Central memory CD8-positive, alpha-beta T cell (primary cell): ENCODE measurements around the gene AK4.

ENCODE experiments used
- ATAC-seq: fragments of 150-1000 bp; cut with Tn5 transposase; replicated peaks from 2 replicates; pipeline ENCODE4 v1.10.0; 2022; ENCODE audit warnings: mild to moderate bottlenecking, moderate FRiP score, moderate number of reproducible peaks; ENCODE audit not compliant: poor library complexity, severe bottlenecking; ENCODE audit errors: extremely low read depth
- DNase-seq, 2 donors: peaks; one replicate each; pipeline ENCODE4 v3.0.0; 2021; ENCODE audit warnings: low spot score in 2 of 2
- H3K27ac Mint-ChIP-seq: one replicate; pipeline ENCODE4 v1.8.0; 2022; ENCODE audit warnings: low read depth, mild to moderate bottlenecking, moderate library complexity, mixed read lengths
- H3K27me3 Mint-ChIP-seq: one replicate; pipeline ENCODE4 v1.8.0; 2022; ENCODE audit warnings: mixed read lengths
- H3K36me3 Mint-ChIP-seq: one replicate; pipeline ENCODE4 v1.8.0; 2022; ENCODE audit warnings: mild to moderate bottlenecking, moderate library complexity, mixed read lengths; ENCODE audit not compliant: insufficient read depth
- H3K4me1 Mint-ChIP-seq: one replicate; pipeline ENCODE4 v1.8.0; 2022; ENCODE audit warnings: mixed read lengths
- H3K4me3 Mint-ChIP-seq: one replicate; pipeline ENCODE4 v1.8.0; 2022; ENCODE audit warnings: mild to moderate bottlenecking, moderate library complexity, mixed read lengths
- H3K9me3 Mint-ChIP-seq: one replicate; pipeline ENCODE4 v1.8.0; 2022; ENCODE audit warnings: mixed read lengths

Gene AK4

DNA sequence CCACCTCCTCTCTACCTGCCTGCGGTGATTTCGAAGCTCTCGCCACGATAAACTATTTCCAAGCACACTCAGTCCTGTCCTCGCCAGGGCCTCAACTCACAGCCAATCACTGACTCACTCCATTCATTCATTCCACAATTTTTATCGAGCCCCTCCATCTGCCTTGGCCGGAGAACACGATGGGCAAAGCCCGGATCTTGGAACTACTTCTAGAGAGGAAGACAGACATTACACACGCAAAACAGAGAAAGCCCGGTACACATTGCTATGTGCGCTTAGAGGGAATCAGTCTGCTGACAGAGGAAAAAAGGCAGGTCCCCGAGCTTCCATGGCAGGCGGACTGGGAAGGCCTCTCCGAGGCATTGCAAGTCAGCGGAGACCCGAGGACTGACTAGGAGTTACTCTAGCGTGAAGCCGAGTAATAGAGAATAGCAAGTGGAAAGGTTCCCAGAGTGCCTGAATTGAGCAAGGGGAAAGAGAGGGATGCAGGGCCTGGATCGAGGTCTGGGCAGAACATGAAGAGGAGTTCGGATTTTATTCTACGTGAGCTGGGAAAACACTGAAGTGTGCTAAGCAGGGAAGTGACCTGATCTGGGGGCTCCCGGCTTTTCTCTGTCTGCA is 107.1 kb downstream of the AK4 start:
- ATAC-seq, result no peak
- H3K27me3 Mint-ChIP-seq, result no peaks in the 10 kb centered on the region
- H3K9me3 Mint-ChIP-seq, result no peaks in the 10 kb centered on the region
- H3K4me1 Mint-ChIP-seq, result peaks cover 18% of the 10 kb centered on the region
- H3K36me3 Mint-ChIP-seq, result peaks cover 7% of the 10 kb centered on the region
- H3K4me3 Mint-ChIP-seq, result peak overlapping the region; percentile 84
- peak overlapping the region; percentile 64 for H3K27ac Mint-ChIP-seq
- DNase-seq, result no peak

DNA sequence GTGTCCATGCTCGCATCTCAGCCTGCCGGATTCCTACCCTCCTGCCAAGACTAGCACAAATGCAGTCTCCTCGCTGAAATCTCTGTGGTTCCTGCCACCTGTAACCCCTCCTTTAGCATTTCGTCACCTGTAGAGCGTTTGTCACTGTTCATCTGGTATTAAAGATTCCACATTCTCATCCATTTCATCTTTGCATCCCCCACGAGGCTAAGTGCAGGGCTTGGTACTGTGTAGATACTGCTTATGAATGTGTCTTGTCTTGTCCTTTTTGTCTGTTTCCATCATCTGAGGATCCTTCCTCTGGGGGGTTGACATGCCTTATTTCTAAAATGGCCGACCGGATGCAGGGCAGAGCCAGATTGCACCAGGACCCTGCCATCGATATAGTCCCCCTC is 107.7 kb downstream of the AK4 start:
- peaks cover 18% of the 10 kb centered on the region for H3K4me1 Mint-ChIP-seq
- peak overlapping the region; percentile 84 for H3K4me3 Mint-ChIP-seq
- DNase-seq (no peak), ATAC-seq (no peak)
- peaks cover 7% of the 10 kb centered on the region for H3K36me3 Mint-ChIP-seq
- no peak overlapping the region for H3K27ac Mint-ChIP-seq
- H3K9me3 Mint-ChIP-seq, result no peaks in the 10 kb centered on the region
- no peaks in the 10 kb centered on the region for H3K27me3 Mint-ChIP-seq

DNA sequence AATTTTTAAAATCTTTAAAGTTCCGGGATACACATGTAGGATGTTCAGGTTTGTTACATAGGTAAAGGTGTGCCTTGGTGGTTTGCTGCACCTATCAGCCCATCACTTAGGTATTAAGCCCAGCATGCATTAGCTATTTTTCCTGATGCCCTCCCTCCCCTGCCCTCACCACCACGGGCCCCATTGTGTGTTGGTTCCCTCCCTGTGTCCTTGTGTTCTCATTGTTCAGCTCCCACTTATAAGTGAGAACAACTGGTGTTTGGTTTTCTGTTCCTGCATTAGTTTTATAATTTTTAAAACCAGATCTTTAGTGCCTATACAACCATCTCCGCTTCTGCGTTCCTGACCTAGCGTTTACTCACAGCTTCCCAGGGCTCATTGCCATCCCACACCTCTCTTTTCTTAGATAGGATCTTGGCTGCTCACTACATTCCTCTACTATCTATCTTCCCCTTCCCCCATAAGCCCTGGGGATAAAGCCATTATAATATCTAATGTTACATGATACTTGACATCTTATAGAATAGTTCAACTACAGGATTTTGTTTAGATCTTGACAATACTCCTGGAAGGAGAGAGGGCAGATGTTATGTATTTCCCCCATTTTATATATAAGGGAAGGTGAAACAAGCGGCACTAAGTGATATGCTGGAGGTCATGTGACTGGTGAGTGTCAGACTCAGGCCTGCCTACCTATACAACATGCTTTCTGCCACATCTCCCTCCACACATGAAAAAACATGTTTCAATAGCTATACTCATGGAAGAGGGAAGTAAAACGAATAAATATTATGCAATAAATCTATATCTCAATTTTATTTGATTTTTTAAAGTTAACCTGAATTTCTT is 109.1 kb downstream of the AK4 start:
- peaks cover 18% of the 10 kb centered on the region for H3K4me1 Mint-ChIP-seq
- DNase-seq (no peak), ATAC-seq (no peak)
- no peak overlapping the region for H3K27ac Mint-ChIP-seq
- no peak overlapping the region for H3K4me3 Mint-ChIP-seq
- H3K36me3 Mint-ChIP-seq, result peaks cover 7% of the 10 kb centered on the region
- no peaks in the 10 kb centered on the region for H3K9me3 Mint-ChIP-seq
- no peaks in the 10 kb centered on the region for H3K27me3 Mint-ChIP-seq

DNA sequence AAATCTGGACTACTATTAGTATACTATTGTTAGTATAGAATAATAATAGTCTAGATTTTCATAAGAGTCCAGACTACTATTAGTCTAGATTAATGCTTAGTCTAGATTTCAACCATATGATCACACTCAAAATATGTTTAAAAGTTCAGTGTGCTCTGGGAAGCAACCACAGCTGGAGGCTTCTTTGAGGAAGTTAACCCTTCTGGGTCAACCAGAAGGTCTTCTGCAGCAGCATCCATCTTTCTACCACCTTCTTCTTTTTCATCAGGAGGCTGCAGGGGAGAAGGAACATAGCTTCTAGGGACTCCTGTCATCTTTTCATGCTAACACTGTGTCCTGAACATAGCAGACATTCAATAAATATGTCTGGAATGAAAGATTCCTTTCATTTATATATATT is 110.1 kb downstream of the AK4 start:
- peaks cover 18% of the 10 kb centered on the region for H3K4me1 Mint-ChIP-seq
- H3K27me3 Mint-ChIP-seq, result no peaks in the 10 kb centered on the region
- DNase-seq (no peak), ATAC-seq (no peak)
- peaks cover 7% of the 10 kb centered on the region for H3K36me3 Mint-ChIP-seq
- no peaks in the 10 kb centered on the region for H3K9me3 Mint-ChIP-seq
- H3K4me3 Mint-ChIP-seq, result no peak overlapping the region
- no peak overlapping the region for H3K27ac Mint-ChIP-seq

DNA sequence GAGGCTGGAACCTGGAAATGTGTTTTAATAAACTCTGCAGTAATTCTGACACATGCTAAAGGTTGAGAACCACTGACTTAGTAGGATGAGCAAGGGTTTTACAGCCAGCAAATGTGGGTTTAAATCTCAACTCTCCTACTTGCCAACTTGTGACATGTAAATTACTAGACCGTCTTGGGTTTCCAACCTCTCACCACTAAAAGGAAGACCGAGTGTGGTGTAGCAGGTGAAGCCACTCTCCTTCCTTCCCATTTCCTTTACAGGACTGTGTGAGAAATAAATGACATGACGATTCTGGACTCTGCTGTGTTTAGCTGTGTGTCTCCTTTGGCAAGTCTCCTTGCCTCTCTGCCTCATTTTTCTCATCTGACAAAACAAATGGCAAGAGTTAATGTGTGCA is 111.8 kb downstream of the AK4 start:
- ATAC-seq (no peak), DNase-seq (no peak)
- peaks cover 15% of the 10 kb centered on the region for H3K4me1 Mint-ChIP-seq
- H3K9me3 Mint-ChIP-seq, result no peaks in the 10 kb centered on the region
- H3K36me3 Mint-ChIP-seq, result peaks cover 3% of the 10 kb centered on the region
- no peak overlapping the region for H3K27ac Mint-ChIP-seq
- no peak overlapping the region for H3K4me3 Mint-ChIP-seq
- no peaks in the 10 kb centered on the region for H3K27me3 Mint-ChIP-seq

DNA sequence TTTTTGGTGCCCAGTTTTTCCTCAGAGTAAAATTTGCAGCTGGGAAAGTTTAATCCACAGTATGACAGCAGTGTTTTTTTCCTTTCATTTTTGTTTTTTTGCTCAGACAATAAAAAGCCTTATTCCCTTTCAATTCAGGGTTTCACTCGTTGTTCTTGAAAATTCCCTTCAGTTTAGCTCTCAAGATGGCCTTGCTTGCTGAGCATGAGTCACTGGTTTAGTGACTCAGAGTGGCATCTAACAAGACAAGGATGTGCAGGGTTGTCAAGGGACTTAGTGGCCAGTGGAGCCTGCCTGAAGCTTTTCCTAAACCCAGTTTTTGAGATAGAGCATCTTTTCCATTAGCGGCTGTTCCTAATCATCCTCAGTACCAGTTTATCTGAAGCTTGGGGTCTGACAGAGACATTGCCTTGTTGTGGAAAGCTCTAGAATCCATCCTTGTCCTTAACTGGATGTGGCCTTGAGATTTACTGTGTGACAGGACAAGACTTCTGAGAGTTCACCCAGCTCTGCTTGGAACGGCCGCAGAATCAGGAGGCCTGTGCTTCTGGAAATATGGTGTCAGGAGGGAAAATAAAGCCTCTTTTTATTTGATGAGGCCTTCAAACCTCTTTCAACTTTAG is 113.0 kb downstream of the AK4 start:
- Mint-ChIP-seq H3K27ac (no peak overlapping the region), H3K36me3 (no peaks in the 10 kb centered on the region), H3K27me3 (no peaks in the 10 kb centered on the region), H3K4me3 (no peak overlapping the region), H3K9me3 (no peaks in the 10 kb centered on the region), H3K4me1 (peaks cover 7% of the 10 kb centered on the region)
- ATAC-seq (no peak), DNase-seq (no peak)

DNA sequence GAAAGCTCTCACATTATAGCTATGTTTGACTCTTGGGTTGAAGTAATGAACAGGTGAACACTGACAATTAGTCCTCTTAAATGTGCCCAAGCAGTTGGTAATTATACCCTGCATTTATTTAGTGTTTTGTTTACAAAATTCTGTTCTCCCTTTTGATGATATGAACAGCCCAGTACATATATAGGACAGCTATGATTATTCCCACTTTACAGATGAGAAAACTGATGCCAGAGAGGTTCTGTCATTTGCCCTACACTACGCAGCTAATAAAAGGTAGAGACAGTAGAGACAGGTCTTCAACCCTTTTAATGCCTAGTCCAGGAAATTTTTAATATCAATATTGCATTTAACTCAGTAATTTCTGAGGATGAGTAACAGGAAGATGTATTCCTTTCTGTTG is 115.3 kb downstream of the AK4 start:
- no peak overlapping the region for H3K4me3 Mint-ChIP-seq
- peaks cover 13% of the 10 kb centered on the region for H3K4me1 Mint-ChIP-seq
- DNase-seq (no peak), ATAC-seq (no peak)
- H3K36me3 Mint-ChIP-seq, result no peaks in the 10 kb centered on the region
- no peaks in the 10 kb centered on the region for H3K27me3 Mint-ChIP-seq
- H3K9me3 Mint-ChIP-seq, result no peaks in the 10 kb centered on the region
- H3K27ac Mint-ChIP-seq, result no peak overlapping the region

DNA sequence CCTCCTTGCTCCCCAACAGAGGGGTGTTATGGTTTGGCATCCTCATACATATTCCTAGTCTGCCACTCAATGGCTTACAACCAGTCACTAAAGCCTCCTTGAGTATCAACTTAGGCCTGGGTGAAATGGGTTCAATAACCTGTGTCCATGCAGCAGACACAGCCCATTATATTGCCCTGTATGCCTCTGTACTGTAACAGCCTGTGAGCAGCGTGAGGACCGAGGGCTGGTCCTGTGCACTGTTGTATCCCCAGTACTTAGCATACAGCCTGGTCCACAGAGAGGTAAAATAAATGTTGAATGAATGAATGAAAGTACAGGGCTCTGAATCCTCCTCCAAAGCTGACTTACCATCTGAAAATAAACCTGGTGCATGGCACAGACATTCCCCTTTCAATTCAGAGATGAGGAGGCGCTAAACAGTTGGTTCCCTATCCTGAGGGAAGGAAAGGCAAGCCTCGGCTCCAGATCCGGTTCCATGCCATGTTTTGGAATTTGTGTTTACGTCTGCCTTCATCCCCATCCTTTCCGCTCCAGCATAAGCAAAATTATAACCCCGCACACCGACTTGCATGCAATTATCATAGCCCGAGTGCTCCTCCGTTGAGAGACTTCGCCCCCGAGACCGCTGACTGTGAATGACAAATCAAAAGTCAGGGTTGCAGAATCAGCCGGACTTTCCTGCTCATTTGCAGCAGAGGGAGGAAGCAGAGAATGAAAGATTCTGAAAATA is 116.4 kb downstream of the AK4 start:
- Mint-ChIP-seq H3K9me3 (no peaks in the 10 kb centered on the region), H3K27ac (no peak overlapping the region), H3K27me3 (no peaks in the 10 kb centered on the region), H3K36me3 (no peaks in the 10 kb centered on the region), H3K4me3 (peak overlapping the region; percentile 16), H3K4me1 (peaks cover 13% of the 10 kb centered on the region)
- no peak for ATAC-seq
- DNase-seq, result no peak

DNA sequence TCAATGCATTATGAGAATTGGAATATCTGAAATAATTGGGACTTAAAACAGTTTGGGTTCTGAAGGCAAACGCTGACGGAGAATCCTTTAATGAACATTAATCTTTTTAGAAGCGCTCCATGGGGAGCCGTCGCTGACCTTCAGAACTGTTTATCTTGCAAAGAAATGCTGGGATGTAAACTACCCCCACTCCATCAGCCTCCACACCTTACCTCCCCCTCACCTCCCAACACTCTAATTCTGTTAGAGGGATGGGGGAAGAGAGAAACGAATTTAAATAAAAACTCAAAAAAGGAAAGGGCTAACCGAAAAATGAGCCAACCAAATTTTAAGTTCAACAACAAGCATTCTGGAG is 117.3 kb downstream of the AK4 start:
- no peak for DNase-seq
- peaks cover 13% of the 10 kb centered on the region for H3K4me1 Mint-ChIP-seq
- ATAC-seq, result no peak
- H3K4me3 Mint-ChIP-seq, result peak overlapping the region; percentile 79
- H3K27me3 Mint-ChIP-seq, result no peaks in the 10 kb centered on the region
- no peaks in the 10 kb centered on the region for H3K9me3 Mint-ChIP-seq
- H3K27ac Mint-ChIP-seq, result peak overlapping the region; percentile 46
- H3K36me3 Mint-ChIP-seq, result no peaks in the 10 kb centered on the region

DNA sequence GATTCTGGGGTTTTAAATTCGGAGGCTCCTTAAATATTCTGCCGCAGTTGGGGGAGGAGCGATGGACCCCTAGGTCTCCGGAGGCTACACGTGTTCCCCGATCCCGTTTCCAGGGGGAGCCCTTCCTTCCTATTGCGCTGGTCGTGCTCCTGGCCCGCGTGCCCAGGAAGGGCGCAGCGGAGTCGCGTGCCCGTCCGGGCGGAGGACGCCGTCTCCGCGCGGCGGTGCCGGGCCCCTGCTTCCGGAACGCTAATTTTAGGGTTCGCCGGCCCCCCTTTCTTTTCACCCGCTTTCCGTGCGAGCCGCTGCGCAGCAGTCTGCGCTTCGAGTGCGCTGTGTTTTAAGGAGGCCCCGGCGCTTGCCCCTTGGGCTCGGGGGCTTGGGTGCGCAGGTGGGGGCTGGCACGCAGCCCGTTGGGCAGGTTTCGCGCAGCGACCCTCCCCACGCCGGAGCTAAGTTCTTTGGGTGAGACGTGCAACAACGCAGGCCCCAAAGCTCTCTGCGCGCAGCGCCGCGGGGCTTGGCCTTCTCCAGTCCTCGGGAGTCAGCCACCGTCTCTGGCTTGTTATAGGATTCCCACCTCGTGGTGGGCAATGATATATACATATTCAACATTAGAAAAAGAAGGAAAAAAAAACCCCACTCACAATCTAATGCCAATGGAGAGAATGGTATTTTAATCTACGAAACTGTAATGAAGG is 117.8 kb downstream of the AK4 start:
- DNase-seq, result peak; percentile 27 to 38
- peak; percentile 78 for ATAC-seq
- Mint-ChIP-seq H3K36me3 (no peaks in the 10 kb centered on the region), H3K27me3 (no peaks in the 10 kb centered on the region), H3K4me1 (peaks cover 13% of the 10 kb centered on the region), H3K9me3 (no peaks in the 10 kb centered on the region), H3K27ac (peak overlapping the region; percentile 46), H3K4me3 (peak overlapping the region; percentile 79)

DNA sequence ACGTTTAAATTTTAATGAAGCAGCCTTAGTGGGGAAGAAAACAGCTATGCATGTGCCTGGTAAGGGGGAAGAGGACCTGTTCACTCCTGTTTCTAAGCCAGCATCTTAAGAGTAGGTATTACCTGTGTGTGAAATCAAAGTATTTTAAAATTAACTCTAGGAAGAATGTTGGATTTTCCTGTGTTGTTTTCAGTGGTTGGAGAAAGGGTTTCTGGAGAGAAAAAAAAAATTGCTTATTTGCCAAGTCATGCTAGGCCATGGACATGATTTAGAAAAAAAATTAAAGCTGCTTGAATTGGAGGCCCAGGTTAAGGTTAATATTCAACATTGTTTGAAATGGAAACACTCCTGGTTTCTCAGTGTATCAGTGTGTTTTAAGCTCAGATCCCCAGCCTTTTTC is 118.5 kb downstream of the AK4 start:
- H3K36me3 Mint-ChIP-seq, result no peaks in the 10 kb centered on the region
- peak overlapping the region; percentile 79 for H3K4me3 Mint-ChIP-seq
- no peaks in the 10 kb centered on the region for H3K9me3 Mint-ChIP-seq
- no peak for DNase-seq
- no peaks in the 10 kb centered on the region for H3K27me3 Mint-ChIP-seq
- ATAC-seq, result no peak
- H3K4me1 Mint-ChIP-seq, result peaks cover 13% of the 10 kb centered on the region
- H3K27ac Mint-ChIP-seq, result peak overlapping the region; percentile 46

DNA sequence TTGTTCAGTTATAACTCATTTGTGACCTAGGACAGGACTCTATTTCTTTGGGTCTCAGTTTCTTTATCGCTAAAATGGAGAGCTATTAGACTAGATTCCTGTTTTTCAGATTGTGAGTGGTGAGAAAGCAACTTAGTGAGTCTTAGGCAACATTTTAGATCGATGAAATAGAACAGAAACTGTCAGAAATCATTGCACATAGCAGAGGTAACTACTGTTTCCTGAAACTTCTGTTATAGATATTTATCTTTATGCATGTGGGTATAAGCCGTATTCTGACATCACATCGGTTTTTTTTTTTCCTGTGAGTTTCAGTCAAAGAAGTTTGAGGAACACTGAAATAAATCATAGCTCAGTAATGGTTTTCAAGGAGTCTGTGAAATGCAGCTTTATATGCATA is 119.3 kb downstream of the AK4 start:
- H3K36me3 Mint-ChIP-seq, result no peaks in the 10 kb centered on the region
- H3K9me3 Mint-ChIP-seq, result no peaks in the 10 kb centered on the region
- H3K4me3 Mint-ChIP-seq, result no peak overlapping the region
- ATAC-seq (no peak), DNase-seq (no peak)
- H3K27ac Mint-ChIP-seq, result no peak overlapping the region
- peaks cover 13% of the 10 kb centered on the region for H3K4me1 Mint-ChIP-seq
- H3K27me3 Mint-ChIP-seq, result no peaks in the 10 kb centered on the region
